ENCODE data around the gene PHACTR2.
"Not testable (repeated sequence)": the region's sequence is repeated elsewhere in the genome, so short reads cannot be mapped to it uniquely, and the experiment has no call there.

The PHACTR2 gene

DNA sequence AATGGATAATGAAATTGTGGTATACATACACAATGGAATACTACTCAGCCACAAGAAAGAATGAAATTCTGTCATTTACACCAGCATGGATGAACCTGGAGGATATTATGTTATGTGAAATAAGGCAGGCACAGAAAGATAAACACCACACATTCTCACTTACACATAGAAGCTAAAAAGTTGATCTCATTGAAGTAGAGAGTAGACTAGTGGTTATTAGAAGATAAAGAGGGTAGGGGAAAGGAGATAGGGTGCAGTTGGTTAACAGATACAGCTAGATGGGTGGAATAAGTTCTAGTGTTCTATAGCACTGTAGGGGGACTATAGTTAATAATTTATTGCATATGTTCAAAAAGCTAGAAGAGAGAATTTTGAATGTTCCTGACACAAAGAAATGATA lies 139.9 kb downstream of the PHACTR2 start:
- DNase-seq: no peak

GRCh38 chr6:143821359-143821758 lies 143.6 kb downstream of the PHACTR2 start:
- no peak for DNase-seq

DNA sequence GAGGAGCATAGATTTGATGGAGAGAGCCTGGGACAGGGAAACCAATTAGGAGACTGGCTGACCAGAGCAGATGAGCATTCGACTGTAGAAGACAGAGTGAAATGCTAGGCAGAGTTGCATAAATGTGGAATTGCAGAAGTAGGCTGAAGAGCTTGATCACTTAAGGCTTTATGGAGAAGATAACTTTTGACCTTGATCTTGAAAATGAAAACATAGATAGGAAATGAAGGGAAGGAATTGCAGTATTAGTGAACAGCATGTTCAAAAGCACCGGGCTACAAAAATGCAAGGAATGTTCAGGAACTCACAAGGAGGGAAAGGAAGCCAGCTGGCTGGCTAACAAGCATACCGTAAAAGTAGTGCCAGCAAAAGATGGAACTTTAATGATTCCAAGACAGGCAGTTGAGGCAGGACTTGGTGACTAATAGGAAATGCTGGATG lies 144.8 kb downstream of the PHACTR2 start:
- DNase-seq: no peak

DNA sequence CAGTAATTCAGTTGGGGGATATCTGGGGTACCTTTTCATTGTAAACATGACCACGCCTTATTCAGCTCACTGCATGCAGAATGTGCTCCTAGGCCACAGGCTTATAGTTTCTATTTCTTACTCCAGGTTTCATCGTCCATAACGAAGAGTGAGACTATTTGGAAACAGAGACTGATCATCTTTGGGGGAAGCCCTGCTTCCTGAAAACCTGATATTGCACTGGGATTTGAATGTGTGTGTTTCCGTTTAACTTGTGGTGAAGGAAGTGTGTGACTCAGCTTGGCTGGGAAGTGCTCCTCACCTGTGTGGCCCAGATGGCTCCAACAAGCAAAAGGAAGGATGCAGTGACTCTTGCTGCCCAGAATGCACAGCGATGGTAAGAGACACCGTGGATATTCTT lies 145.8 kb downstream of the PHACTR2 start:
- no peak for DNase-seq

GRCh38 chr6:143828572-143828971 lies 150.8 kb downstream of the PHACTR2 start:
- no peak for DNase-seq

GRCh38 chr6:143836150-143836549 lies 158.4 kb downstream of the PHACTR2 start:
- DNase-seq: no peak

DNA sequence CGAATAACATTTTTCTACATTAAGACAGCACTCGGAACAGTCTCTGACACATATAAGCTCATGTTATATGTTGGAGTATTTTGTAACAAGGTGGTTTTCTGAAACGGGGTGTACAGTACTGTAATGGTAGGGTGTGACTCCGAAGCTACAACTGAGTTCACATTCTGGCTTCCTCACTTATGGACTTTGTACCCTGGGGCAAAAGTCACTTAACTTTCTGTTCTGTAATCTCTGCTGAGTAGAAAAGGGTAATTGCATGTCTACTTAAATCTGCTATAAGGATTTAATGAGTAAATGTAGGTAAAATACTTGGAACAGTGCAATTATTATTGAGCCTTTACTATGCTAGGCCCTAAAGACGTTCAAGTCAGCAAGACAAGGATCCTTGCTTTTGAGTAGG lies 160.6 kb downstream of the PHACTR2 start:
- no peak for DNase-seq

DNA sequence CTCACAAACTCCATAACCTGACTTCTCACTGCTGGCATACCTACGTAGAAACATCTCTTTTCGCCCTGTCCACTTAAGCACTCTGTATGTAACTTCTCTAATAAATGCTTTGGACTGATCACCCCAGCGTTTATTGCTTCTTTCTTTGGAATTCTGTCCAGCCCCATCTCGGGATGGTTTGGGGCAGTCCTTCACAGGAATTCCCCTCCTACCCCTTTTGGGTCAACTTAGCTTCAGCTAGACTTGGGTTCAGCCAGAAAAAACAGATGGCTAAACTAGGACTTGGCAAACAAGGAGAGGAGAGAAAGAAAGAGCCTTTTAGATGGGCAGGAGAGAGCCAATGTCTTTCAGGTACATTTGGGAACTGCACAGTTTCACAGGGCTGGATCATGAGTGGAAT lies 161.4 kb downstream of the PHACTR2 start:
- DNase-seq: no peak

DNA sequence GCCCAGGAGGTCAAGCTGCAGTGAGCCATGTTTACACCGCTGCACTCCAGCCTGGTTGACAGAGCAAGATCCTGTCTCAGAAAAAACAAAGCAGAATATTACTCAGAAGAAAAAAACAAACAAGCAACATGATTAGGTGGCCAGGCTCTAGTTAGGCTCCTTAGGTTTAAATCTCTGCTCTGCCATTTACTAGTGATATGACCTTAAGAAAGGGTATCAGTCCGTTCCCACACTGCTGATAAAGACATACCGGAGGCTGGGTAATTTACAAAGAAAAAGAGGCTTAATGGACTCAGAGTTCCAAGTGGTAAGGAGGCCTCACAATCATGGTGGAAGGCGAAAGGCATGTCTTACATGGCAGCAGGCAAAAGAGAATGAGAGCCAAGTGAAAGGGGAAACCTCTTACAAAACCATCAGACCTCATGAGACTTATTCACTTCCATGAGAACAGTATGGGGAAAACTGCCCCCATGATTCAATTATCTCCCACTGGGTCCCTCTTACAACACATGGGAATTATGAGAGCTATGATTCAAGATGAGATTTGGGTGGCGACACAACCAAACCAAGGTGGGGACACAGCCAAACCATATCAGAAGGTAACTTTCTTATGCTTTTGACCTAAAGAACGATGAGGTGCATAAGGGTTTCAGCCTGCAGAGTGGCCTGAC lies 163.0 kb downstream of the PHACTR2 start:
- no peak for DNase-seq

DNA sequence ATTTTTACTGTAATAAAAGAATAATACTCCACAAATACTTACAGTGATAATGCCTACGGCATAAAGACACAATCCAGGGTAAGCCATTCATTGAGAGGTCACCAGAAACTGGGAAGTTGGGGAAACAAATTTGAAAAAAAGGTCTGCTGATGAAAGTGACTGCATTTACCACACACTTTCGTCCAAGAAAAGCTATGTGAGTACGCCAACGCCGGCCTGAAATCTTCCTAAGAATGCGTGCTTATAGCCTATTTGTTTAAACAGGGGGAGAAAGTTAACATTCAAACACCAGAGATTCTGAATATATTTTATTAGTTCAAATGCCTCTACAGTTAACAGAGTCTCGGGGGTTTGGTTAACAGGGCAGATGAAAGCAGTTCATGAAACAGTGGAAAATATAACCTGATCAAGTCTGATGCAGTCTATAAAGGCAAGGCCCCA lies 164.7 kb downstream of the PHACTR2 start:
- DNase-seq: no peak

DNA sequence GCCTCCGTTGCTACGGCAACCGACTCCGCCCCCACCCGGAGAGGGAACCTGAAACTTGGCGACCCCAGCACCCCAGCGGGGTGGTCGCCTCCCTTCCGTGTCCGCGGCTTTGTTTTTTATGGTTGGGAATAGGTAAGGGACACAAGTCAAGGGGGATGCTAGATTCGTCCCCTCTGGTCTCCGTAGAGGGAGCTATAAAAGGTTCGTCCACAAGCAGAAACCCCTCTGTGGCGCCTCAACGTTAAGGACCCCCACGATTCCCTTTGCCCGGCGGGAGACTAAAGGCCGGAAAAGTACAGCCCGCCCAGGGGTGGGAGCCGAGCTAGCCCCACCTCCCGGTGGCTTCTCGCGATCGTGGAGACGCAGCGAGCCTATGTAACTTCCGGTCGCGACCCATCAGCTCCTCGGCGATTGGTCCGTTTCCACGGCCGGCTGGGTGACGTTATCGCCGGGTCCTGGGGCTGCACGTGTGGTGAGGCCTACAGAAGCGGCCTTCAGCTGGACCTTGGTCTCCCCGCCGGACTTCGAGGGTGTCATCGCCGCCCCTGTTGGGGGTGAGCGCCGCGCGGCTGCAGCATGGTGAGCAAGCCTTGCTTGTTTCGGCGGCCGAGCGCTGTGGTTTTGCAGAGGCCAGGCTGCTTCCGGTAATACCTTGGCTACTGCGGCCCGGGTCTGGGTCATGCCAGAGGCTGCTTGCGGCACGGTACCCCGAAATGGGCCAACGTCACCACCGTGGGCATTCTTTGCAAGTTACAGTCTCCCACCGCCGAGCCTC lies 165.3 kb downstream of the PHACTR2 start, which contains the start of gene LTV1:
TSS of gene LTV1 (plus strand) at position 437 of the 775 bp plus-strand sequence. CDS start at position 577, 140 bp downstream.
- peak; percentile 87 for DNase-seq

DNA sequence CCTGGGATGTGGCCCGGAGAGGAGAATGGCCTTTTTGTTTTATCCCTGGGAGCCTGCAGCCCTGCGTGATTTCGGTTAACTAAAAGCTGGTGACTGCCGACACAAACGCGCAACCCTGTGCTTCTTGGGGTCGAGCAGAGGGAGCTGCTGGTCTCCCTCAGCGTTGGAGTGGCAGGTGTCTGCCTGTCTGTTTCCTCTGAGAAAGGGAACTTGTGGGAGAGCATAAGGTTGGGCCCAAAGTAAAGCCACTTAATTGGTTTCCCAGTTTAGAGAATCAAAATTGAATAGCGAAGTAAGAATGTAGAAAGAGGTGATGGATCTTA lies 165.9 kb downstream of the PHACTR2 start:
- DNase-seq: no peak

- no peak for DNase-seq
Measured at GRCh38 chr6:143844006-143844405, 166.2 kb downstream of the PHACTR2 start.

- no peak for DNase-seq
Measured at GRCh38 chr6:143845033-143845432, 167.3 kb downstream of the PHACTR2 start.

- DNase-seq: not testable (repeated sequence)
Measured at GRCh38 chr6:143851706-143852105, 173.9 kb downstream of the PHACTR2 start.

GRCh38 chr6:143855057-143855456 lies 177.3 kb downstream of the PHACTR2 start:
- DNase-seq: not testable (repeated sequence)

DNA sequence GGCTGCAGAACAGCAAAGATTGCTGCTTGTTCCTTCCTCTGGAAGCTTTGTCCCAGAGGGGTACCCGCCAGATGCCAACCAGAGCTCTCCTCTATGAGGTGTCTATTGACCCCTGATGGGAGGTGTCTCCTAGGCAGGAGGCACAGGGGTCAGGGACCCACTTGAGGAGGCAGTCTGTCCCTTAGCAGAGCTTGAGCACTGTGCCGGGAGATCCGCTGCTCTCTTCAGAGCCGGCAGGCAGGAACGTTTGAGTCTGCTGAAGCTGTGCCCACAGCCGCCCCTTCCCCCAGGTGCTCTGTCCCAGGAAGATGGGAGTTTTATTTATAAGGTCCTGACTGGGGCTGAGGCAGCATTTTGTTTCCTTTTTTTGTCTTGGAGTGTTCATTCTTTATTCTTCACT lies 179.0 kb downstream of the PHACTR2 start:
- DNase-seq: not testable (repeated sequence)

- DNase-seq: no peak
Measured at GRCh38 chr6:143857651-143858050, 179.9 kb downstream of the PHACTR2 start.

GRCh38 chr6:143859891-143860660 lies 182.3 kb downstream of the PHACTR2 start:
- no peak for DNase-seq

GRCh38 chr6:143863771-143864170 lies 186.0 kb downstream of the PHACTR2 start:
- DNase-seq: no peak

GRCh38 chr6:143864234-143864633 lies 186.5 kb downstream of the PHACTR2 start, which contains the start of gene ZC2HC1B:
TSS of gene ZC2HC1B (plus strand) at chr6:143864474. CDS start at chr6:143864540, 66 bp downstream.
- DNase-seq: no peak

GRCh38 chr6:143867236-143867635 lies 189.5 kb downstream of the PHACTR2 start:
- DNase-seq: no peak

- not testable (repeated sequence) for DNase-seq
Measured at GRCh38 chr6:143868808-143869207, 191.0 kb downstream of the PHACTR2 start.
